Heart left ventricle (tissue), 16 donors: ENCODE measurements around the gene CLEC4M. TPM values are rescaled to one million over a fixed set of nuclear protein-coding genes. Genes with fewer than 3 reads are reported as not detected.

ENCODE experiments used
- ATAC-seq, 4 donors: fragments of 200-7000 bp; cut with Tn5 transposase; one replicate each; pipeline ENCODE4 v1.9.1; 2020 to 2022; ENCODE audit warnings: moderate library complexity in 4 of 4, mild to moderate bottlenecking in 3 of 4, moderate number of reproducible peaks in 1 of 4
- DNase-seq, 5 donors: peaks; one replicate each; pipeline ENCODE4 v3.0.0-alpha.2; 2020
- H3K27ac ChIP-seq, 12 donors: fragments of 200-600 bp; sonication (generic) in 4 of 12; one replicate each; pipeline versions ENCODE4 v1.5.0 to v1.8.0; 2016 to 2022; ENCODE audit warnings: mild to moderate bottlenecking in 2 of 12
- H3K27me3 ChIP-seq, 9 donors: fragments of 200-600 bp; sonication (generic) in 2 of 9; one replicate each; pipeline versions ENCODE4 v1.5.1 to v1.8.0; 2016 to 2022; ENCODE audit warnings: mild to moderate bottlenecking in 3 of 9
- H3K36me3 ChIP-seq, 9 donors: fragments of 200-600 bp; sonication (generic) in 2 of 9; one replicate each; pipeline versions ENCODE4 v1.5.0 to v1.8.0; 2018 to 2022; ENCODE audit warnings: mild to moderate bottlenecking in 2 of 9
- H3K4me1 ChIP-seq, 12 donors: fragments of 200-600 bp; sonication (generic) in 4 of 12; one replicate each; pipeline versions ENCODE4 v1.5.0 to v1.8.0; 2016 to 2022; ENCODE audit warnings: mild to moderate bottlenecking in 3 of 12
- H3K4me3 ChIP-seq, 12 donors: fragments of 200-600 bp; sonication (generic) in 4 of 12; one replicate each; pipeline versions ENCODE4 v1.5.0 to v1.8.0; 2017 to 2022; ENCODE audit warnings: mild to moderate bottlenecking in 9 of 12, moderate library complexity in 4 of 12
- H3K9me3 ChIP-seq, 12 donors: fragments of 200-600 bp; sonication (generic) in 4 of 12; one replicate each; pipeline versions ENCODE4 v1.5.0 to v1.8.0; 2016 to 2022; ENCODE audit warnings: mild to moderate bottlenecking in 1 of 12
- CTCF ChIP-seq, 12 donors: fragments of 200-600 bp; sonication (generic) in 4 of 12; IDR thresholded peaks; one replicate each; pipeline versions ENCODE4 v1.5.0 to v1.8.0; 2018 to 2022; ENCODE audit warnings: antibody characterized with exemption in 12 of 12, mild to moderate bottlenecking in 5 of 12
- POLR2A ChIP-seq, 2 donors: fragments of 450-650 bp; IDR thresholded peaks; one replicate each; pipeline ENCODE4 v1.6.1; 2017; ENCODE audit warnings: antibody characterized with exemption in 2 of 2, mild to moderate bottlenecking in 2 of 2, moderate library complexity in 2 of 2
- WGBS, 4 donors: extraction: QIAGEN DNeasy Blood & Tissue Kit in 2 of 4; methylation state at CpG; one replicate each; pipeline versions ENCODE4 v1.1.5 to v1.1.7; 2013 to 2018; 5-methylcytosine and 5-hydroxymethylcytosine counted together
- intact Hi-C, 10 donors: fragments of 100-400 bp; cut with DNase I; formaldehyde crosslinking; loops; one replicate each; pipeline versions ENCODE4 v1.11.1 to v1.14.2; 2022
- polyA plus RNA-seq, 2 donors: library from polyadenylated mRNA; stranded (reverse); fragments of 200-250 nt; gene quantifications; one replicate each; pipeline ENCODE4 v1.2.3, GENCODE V29; 2013
- total RNA-seq, 9 donors: library from RNA; depleted of rRNA in 2 of 9; stranded (reverse); fragments of >200 nt in 2 of 9; fragmentation: NEBNext Ultra II Directional in 3 of 9; extraction: Animal tissue kit (Norgen Biotek cat#: 25700) in 3 of 9; gene quantifications; one replicate each; pipeline versions ENCODE4 v1.1.0 to v1.2.4, GENCODE V29; 2016 to 2023
- donor health status: ischemic (EF 13 %, LVEDD 7.1; RV severe dilation, severe dysfunction).
- donor health status: healthy with polysubstance abuse.
- donor health status: DM: no; HTN: yes; CAD: no.
- donor health status: DM: no; HTN: no; CAD: no.
- donor health status: ischemic (EF 25% LVEDD 6.9; RV normal size, moderate dysfunction).
- donor health status: ischemic (EF 25% LVEDD 5.7; RV mildly dilated, moderate dysfunction).
- donor health status: healthy.
- donor health status: DM: yes; HTN: yes; CAD: no.
- donor health status: ischemic (EF 35%, LVEDD 5.7; RV mildly dilated, moderate dysfunction).
- donor health status: nonischemic (EF 11% LVEDD 7.7; RV severe dilation, severe dysfunction).
- donor health status: DM: yes; HTN: yes; CAD: no.
- donor health status: PGD.
- donor health status: ischemic (EF 29% LVEDD 5.4; RV normal size, mild dysfunction).
- donor health status: nonischemic (EF 23%, LVEDD 6.1; RV moderate dilation, normal function).

The CLEC4M gene
- total and polyA plus RNA-seq, 11 donors = not detected

GRCh38 chr19:7720351-7720750 lies 42.7 kb upstream of the CLEC4M start:
- peaks cover 0 to 18% (median 5%) of the 10 kb centered on the region in 12 donors for H3K9me3 ChIP-seq
- no peaks in the 10 kb centered on the region for H3K4me1 ChIP-seq
- ATAC-seq (no peak), DNase-seq (no peak)
- WGBS, 4 donors = 63 to 86% (median 83%) methylated on average over 6 of the region's 6 CpGs
- intact Hi-C loops = no loop called here
- peaks cover 0 to 19% (median 0%) of the 10 kb centered on the region in 9 donors for H3K27me3 ChIP-seq
- no peaks in the 10 kb centered on the region for H3K36me3 ChIP-seq
- H3K27ac ChIP-seq = no peak overlapping the region
- TF ChIP-seq POLR2A (IDR thresholded peaks at IDR 0.05) (no peak), CTCF (IDR thresholded peaks at IDR 0.05) (no peak)
- no peak overlapping the region for H3K4me3 ChIP-seq

GRCh38 chr19:7722231-7722651 lies 40.8 kb upstream of the CLEC4M start:
- intact Hi-C loops = no loop called here
- 53 to 64% (median 60%) methylated on average over 5 of the region's 5 CpGs for WGBS, 4 donors

GRCh38 chr19:7725791-7726190 lies 37.3 kb upstream of the CLEC4M start:
- 32 to 57% (median 48%) methylated on average over 2 of the region's 2 CpGs for WGBS, 4 donors
- no peak for TF ChIP-seq POLR2A (IDR thresholded peaks at IDR 0.05)
- TF ChIP-seq CTCF (IDR thresholded peaks at IDR 0.05) = no peak

More at GRCh38 chr19:7722231-7722651, 40.8 kb upstream of the CLEC4M start:
- no peaks in the 10 kb centered on the region for H3K36me3 ChIP-seq
- no peak for ATAC-seq
- TF ChIP-seq POLR2A (IDR thresholded peaks at IDR 0.05) (no peak), CTCF (IDR thresholded peaks at IDR 0.05) (no peak)
- H3K27ac ChIP-seq = no peak overlapping the region
- DNase-seq = no peak
- H3K4me1 ChIP-seq = no peaks in the 10 kb centered on the region
- H3K27me3 ChIP-seq = peaks cover 0 to 26% (median 0%) of the 10 kb centered on the region in 9 donors
- no peak overlapping the region for H3K4me3 ChIP-seq
- peaks cover 0 to 1% (median 0%) of the 10 kb centered on the region in 12 donors for H3K9me3 ChIP-seq

GRCh38 chr19:7729211-7729610 lies 33.8 kb upstream of the CLEC4M start:
- DNase-seq (no peak), ATAC-seq (no peak)
- no peaks in the 10 kb centered on the region for H3K9me3 ChIP-seq
- no peak overlapping the region for H3K4me3 ChIP-seq
- peaks cover 0 to 15% (median 0%) of the 10 kb centered on the region in 12 donors for H3K4me1 ChIP-seq
- no peak overlapping the region for H3K27ac ChIP-seq
- intact Hi-C loops = no loop called here
- no peaks in the 10 kb centered on the region for H3K36me3 ChIP-seq
- no peak for TF ChIP-seq POLR2A (IDR thresholded peaks at IDR 0.05)
- no peak for TF ChIP-seq CTCF (IDR thresholded peaks at IDR 0.05)
- peaks cover 4 to 63% (median 35%) of the 10 kb centered on the region in 9 donors for H3K27me3 ChIP-seq
- WGBS, 4 donors = 15 to 18% (median 16%) methylated on average over 7 to 16 of the region's 16 CpGs

More at GRCh38 chr19:7725791-7726190, 37.3 kb upstream of the CLEC4M start:
- no peaks in the 10 kb centered on the region for H3K36me3 ChIP-seq
- H3K4me1 ChIP-seq = peaks cover 0 to 15% (median 0%) of the 10 kb centered on the region in 12 donors
- H3K9me3 ChIP-seq = no peaks in the 10 kb centered on the region
- DNase-seq (no peak), ATAC-seq (no peak)
- peaks cover 4 to 49% (median 21%) of the 10 kb centered on the region in 9 donors for H3K27me3 ChIP-seq
- H3K4me3 ChIP-seq = no peak overlapping the region
- no peak overlapping the region for H3K27ac ChIP-seq
- intact Hi-C loops = no loop called here
